BLaER1 (cell line): ENCODE measurements around the gene BLVRB.
A peak's percentile ranks its signal among the peaks of the same experiment; 100 is the strongest.

Experiments
- H3K27ac ChIP-seq: shearing (Covaris generic); formaldehyde crosslinking; 2 replicates; pipeline ENCODE4 v1.8.1; 2022
- H3K27me3 ChIP-seq: shearing (Covaris generic); formaldehyde crosslinking; 2 replicates; pipeline ENCODE4 v1.8.1; 2022
- H3K36me3 ChIP-seq: shearing (Covaris generic); formaldehyde crosslinking; 2 replicates; pipeline ENCODE4 v1.8.1; 2022
- H3K4me1 ChIP-seq: shearing (Covaris generic); formaldehyde crosslinking; 2 replicates; pipeline ENCODE4 v1.8.1; 2022
- H3K4me2 ChIP-seq: shearing (Covaris generic); formaldehyde crosslinking; 2 replicates; pipeline ENCODE4 v1.8.1; 2022
- H3K4me3 ChIP-seq: shearing (Covaris generic); formaldehyde crosslinking; 2 replicates; pipeline ENCODE4 v1.8.1; 2022
- H3K9ac ChIP-seq: shearing (Covaris generic); formaldehyde crosslinking; 2 replicates; pipeline ENCODE4 v1.8.1; 2022
- H3K9me3 ChIP-seq: shearing (Covaris generic); formaldehyde crosslinking; 2 replicates; pipeline ENCODE4 v1.8.1; 2022
- H4K20me1 ChIP-seq: shearing (Covaris generic); formaldehyde crosslinking; 2 replicates; pipeline ENCODE4 v1.8.1; 2022
- Cebpa-rat ChIP-seq: shearing (Covaris generic); IDR thresholded peaks from 2 replicates; pipeline ENCODE4 v1.8.1; 2022

The BLVRB gene

DNA sequence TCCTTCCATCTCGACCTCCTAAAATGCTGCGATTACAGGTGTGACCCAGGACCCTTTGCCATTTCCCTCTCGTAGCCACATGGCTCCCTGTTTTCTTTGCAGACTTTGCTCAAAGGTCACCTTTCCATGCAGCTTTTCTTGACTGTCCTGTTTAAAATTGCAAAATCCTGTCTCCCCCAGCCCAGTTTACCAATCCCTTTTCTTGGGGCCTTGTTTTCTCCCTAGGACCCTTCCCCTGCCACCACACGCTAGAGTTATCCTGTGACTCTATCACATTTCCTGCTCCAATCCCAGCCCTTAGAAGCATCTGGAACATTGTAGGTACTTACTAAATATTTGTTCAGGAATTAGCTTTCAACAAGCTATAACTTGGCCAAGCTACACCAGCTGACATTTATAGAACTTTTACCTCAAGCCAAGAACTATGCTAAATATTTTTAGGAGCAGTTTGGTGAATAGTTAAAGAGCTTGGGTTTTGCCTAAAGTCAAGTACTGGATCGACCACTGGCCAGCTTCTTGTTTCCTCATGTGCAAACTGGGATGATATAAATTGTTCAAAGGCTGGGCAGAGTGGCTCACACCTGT lies 12.3 kb downstream of the BLVRB start:
- Histone ChIP-seq H3K27ac (no peak overlapping the region), H3K4me3 (no peak overlapping the region), H3K36me3 (0 out of 2 replicates have a peak, but pooled peaks cover under 1% of the 10 kb centered on the region), H4K20me1 (no peaks in the 10 kb centered on the region), H3K9me3 (no peaks in the 10 kb centered on the region), H3K4me1 (peaks cover 9% of the 10 kb centered on the region), H3K4me2 (no peak overlapping the region), H3K9ac (no peak overlapping the region), H3K27me3 (no peaks in the 10 kb centered on the region)
- TF ChIP-seq Cebpa-rat, result no peak

DNA sequence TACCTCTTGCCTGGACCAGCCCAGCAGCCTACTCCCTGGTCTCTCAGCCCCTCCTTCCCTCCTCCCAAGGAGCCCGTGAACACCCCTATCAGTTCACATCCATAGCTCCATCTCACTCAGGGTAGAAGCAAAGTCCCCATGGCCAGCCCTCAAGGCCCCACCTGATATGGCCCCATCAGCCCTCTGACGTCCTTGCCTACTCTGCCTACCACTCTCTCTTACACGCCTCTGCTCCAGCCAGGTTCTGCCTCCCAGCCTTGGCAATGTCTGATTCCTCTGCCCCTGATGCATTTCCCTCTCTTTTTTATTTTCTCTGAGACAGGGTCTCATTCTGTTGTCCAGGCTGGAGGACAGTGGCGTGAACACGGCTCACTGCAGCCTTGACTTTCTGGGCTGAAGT lies 13.5 kb downstream of the BLVRB start:
- TF ChIP-seq Cebpa-rat, result no peak
- no peak overlapping the region for H3K27ac ChIP-seq
- H3K27me3 ChIP-seq, result no peaks in the 10 kb centered on the region
- H3K4me2 ChIP-seq, result no peak overlapping the region
- no peaks in the 10 kb centered on the region for H3K9me3 ChIP-seq
- H3K36me3 ChIP-seq, result peaks cover 9% of the 10 kb centered on the region; the same call in 1 of the 2 replicates
- H3K4me1 ChIP-seq, result peaks cover 9% of the 10 kb centered on the region
- no peak overlapping the region for H3K4me3 ChIP-seq
- H3K9ac ChIP-seq, result no peak overlapping the region
- H4K20me1 ChIP-seq, result no peaks in the 10 kb centered on the region

DNA sequence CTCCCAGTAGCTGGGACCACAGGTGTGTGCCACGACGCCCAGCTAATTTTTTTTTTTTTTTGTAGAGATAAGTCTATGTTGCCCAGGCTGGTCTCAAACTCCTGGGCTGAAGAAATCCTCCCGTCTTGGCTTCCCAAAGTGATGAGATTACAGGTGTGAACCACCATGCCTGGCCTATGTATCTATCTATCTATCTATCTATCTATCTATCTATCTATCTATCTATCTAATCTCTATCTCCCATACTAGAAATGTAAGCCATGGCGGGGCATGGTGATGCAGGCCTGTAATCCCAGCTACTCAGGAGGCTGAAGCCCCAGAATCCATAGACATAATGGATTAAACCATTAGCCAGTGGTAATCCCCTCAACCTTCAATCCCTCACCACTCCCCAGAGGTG lies 14.9 kb downstream of the BLVRB start:
- H3K9ac ChIP-seq, result no peak overlapping the region
- TF ChIP-seq Cebpa-rat, result no peak
- no peak overlapping the region for H3K4me3 ChIP-seq
- H3K4me1 ChIP-seq, result peaks cover 9% of the 10 kb centered on the region
- H4K20me1 ChIP-seq, result no peaks in the 10 kb centered on the region
- no peak overlapping the region for H3K4me2 ChIP-seq
- H3K27ac ChIP-seq, result no peak overlapping the region
- no peaks in the 10 kb centered on the region for H3K9me3 ChIP-seq
- peaks cover 9% of the 10 kb centered on the region; the same call in 1 of the 2 replicates for H3K36me3 ChIP-seq
- no peaks in the 10 kb centered on the region for H3K27me3 ChIP-seq

DNA sequence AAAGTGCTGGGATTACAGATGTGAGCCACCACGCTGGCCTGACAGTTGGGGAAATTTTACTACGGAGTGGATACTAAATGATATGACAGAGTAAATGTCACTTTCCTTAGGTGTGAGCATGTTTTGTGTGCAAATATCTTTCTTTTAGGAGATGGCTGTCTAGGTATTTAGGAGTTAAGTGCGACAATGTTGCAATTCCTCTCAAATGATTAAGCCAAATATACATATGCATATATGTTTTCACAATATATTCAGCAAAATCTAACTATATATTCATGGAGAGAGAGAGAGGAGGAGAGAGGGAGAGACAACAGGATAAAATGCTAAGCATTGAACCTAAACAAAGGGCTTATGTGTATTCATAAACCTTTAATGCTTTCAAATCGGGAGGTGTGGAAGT lies 16.0 kb downstream of the BLVRB start:
- TF ChIP-seq Cebpa-rat, result no peak
- Histone ChIP-seq H3K4me3 (no peak overlapping the region), H3K9me3 (no peaks in the 10 kb centered on the region), H3K4me1 (peaks cover 13% of the 10 kb centered on the region), H4K20me1 (no peaks in the 10 kb centered on the region), H3K9ac (no peak overlapping the region), H3K27ac (no peak overlapping the region), H3K27me3 (no peaks in the 10 kb centered on the region), H3K36me3 (peaks cover 9% of the 10 kb centered on the region; the same call in 1 of the 2 replicates), H3K4me2 (no peak overlapping the region)

DNA sequence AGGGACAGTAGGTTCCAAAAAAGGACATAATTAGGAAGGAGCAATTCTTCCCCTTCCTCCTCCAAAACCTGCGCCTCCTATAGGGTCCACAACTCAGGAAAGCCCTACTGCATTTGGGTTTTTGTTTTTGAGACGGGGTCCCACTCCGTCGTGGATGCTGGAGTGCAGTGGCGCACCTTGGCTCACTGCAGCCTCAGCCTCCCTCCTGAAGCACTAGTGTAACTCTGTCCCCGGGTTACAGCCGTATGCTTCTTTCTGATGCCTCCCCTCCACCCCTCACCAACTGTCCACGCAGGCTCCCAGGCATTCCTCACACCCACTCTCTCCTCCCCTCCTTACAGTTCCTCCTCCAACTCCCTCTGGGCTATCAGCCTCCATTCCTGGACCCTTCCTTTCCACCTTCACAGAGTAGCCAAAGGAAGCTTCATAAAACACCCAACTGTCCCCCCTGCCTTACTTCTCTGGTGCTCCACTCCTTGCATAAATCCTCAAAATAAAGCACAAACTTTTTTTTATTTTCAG lies 19.2 kb downstream of the BLVRB start:
- H4K20me1 ChIP-seq, result peaks cover 15% of the 10 kb centered on the region
- peaks cover 19% of the 10 kb centered on the region for H3K4me1 ChIP-seq
- H3K36me3 ChIP-seq, result peaks cover 16% of the 10 kb centered on the region
- H3K27me3 ChIP-seq, result no peaks in the 10 kb centered on the region
- no peak for TF ChIP-seq Cebpa-rat
- H3K27ac ChIP-seq, result no peak overlapping the region
- no peak overlapping the region for H3K4me2 ChIP-seq
- no peak overlapping the region for H3K9ac ChIP-seq
- no peaks in the 10 kb centered on the region for H3K9me3 ChIP-seq
- H3K4me3 ChIP-seq, result no peak overlapping the region

DNA sequence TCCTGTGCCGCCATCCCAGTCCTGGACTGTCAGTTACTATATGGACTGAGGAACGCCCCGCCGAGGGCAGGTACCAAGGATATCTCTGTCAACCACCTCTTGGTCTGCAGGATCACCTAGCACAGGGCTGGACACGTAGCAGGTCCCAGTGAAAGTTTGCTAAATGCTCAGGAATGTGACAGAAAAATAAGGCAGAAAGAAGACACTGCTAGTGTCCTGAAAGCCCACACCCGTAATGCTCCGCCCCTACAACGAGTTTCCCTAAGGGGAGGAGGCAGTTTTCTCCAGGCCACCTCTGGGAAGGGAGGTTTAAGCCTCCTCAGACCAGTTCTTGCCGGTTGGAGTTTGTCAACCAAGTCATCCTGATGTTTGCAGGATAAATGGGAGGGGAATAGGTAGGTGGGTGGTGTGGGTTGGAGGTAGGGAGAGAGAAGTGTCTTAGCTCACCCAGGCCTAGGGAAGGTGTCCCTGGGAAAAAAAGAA lies 19.7 kb downstream of the BLVRB start:
- H3K27ac ChIP-seq, result no peak overlapping the region
- no peaks in the 10 kb centered on the region for H3K27me3 ChIP-seq
- H3K9ac ChIP-seq, result no peak overlapping the region
- peaks cover 21% of the 10 kb centered on the region for H3K36me3 ChIP-seq
- no peaks in the 10 kb centered on the region for H3K9me3 ChIP-seq
- H3K4me1 ChIP-seq, result peaks cover 19% of the 10 kb centered on the region
- no peak overlapping the region for H3K4me3 ChIP-seq
- peaks cover 20% of the 10 kb centered on the region for H4K20me1 ChIP-seq
- H3K4me2 ChIP-seq, result no peak overlapping the region
- TF ChIP-seq Cebpa-rat, result no peak

DNA sequence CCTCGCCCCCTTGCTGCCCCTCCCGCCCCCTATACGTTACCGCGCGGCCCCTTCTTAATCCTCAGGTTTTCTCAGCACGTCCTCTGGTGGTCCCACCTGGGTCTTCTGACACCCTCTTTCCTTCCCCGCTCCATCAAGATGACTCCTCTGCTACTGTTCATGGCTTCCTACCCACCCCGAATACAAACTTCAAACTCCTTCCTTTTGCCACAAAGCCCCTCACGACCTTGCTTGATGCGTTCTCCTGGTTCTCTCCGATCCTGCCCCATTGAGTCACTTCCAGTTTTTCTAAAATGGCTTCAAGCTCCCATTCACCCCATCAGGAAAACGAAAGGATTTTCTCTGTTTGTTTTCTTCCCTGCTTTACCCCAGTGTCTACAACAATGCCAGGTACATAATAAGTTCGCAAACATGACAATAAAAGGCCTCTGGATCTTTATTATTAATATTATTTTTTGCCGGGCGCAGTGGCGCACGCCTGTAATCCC lies 20.7 kb downstream of the BLVRB start:
- peaks cover 31% of the 10 kb centered on the region for H3K36me3 ChIP-seq
- H3K4me2 ChIP-seq, result peak overlapping the region; percentile 96
- peak overlapping the region; percentile 14; the same call in 1 of the 2 replicates for H3K27ac ChIP-seq
- peak overlapping the region; percentile 73 for H3K9ac ChIP-seq
- H3K4me3 ChIP-seq, result peak overlapping the region; percentile 84
- H4K20me1 ChIP-seq, result peaks cover 24% of the 10 kb centered on the region
- no peak for TF ChIP-seq Cebpa-rat
- peaks cover 19% of the 10 kb centered on the region for H3K4me1 ChIP-seq
- H3K9me3 ChIP-seq, result no peaks in the 10 kb centered on the region
- H3K27me3 ChIP-seq, result no peaks in the 10 kb centered on the region

DNA sequence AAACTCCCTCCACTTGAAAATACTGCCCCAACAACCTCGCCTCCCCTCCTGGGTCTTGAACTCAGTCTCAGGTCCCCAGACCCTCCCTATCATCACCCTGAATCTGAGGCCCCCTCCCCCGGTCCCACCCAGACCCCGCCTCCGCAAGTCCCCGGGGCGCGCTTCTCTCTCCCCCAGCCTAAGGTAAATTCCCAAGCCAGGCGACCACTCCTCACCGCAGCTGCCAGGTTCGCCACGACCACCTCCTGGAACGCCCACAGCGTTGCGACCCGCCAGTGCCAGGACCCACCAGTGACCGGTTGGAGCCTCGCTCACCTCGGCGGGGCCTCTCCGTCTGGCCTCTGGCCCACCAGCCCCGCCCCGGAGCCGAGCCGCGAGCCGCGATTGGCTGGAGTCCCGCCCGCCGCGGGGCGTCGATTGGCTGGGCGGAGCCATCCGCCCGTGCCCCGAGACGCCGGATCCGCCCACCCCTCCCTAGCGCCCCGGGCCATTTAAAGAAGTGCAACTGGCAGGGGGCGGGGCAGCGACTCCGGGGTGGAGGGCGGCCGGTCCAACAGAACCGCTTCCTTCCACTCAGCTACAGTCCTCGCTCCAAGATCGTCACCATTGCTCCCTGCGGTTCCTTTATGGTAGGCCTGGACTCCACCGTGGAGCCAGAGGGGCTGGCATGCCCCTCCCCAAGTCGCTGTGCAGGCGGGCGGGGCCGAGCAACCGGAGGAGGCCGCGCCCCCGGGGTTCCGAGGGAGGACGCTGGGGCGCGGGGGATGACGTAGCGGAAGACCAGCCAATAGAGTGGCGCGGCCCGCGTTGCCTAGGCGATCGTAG lies 21.3 kb downstream of the BLVRB start, which contains the start of gene SERTAD3:
TSS of gene SERTAD3 (minus strand) at position 336 of the 825 bp plus-strand sequence. CDS start 2,255 bp downstream, outside the sequence.
- H3K4me3 ChIP-seq, result peak within 1 kb of the TSS; percentile 84
- peak within 1 kb of the TSS; percentile 89 for H3K27ac ChIP-seq
- H3K9ac ChIP-seq, result peak within 1 kb of the TSS; percentile 90
- H4K20me1 ChIP-seq, result peaks cover 24% of the 10 kb centered on the region
- no peak for TF ChIP-seq Cebpa-rat
- H3K4me1 ChIP-seq, result peaks cover 19% of the 10 kb centered on the region
- no peaks in the 10 kb centered on the region for H3K9me3 ChIP-seq
- H3K4me2 ChIP-seq, result peak within 1 kb of the TSS; percentile 96
- H3K27me3 ChIP-seq, result no peaks in the 10 kb centered on the region
- H3K36me3 ChIP-seq, result peaks cover 32% of the 10 kb centered on the region

DNA sequence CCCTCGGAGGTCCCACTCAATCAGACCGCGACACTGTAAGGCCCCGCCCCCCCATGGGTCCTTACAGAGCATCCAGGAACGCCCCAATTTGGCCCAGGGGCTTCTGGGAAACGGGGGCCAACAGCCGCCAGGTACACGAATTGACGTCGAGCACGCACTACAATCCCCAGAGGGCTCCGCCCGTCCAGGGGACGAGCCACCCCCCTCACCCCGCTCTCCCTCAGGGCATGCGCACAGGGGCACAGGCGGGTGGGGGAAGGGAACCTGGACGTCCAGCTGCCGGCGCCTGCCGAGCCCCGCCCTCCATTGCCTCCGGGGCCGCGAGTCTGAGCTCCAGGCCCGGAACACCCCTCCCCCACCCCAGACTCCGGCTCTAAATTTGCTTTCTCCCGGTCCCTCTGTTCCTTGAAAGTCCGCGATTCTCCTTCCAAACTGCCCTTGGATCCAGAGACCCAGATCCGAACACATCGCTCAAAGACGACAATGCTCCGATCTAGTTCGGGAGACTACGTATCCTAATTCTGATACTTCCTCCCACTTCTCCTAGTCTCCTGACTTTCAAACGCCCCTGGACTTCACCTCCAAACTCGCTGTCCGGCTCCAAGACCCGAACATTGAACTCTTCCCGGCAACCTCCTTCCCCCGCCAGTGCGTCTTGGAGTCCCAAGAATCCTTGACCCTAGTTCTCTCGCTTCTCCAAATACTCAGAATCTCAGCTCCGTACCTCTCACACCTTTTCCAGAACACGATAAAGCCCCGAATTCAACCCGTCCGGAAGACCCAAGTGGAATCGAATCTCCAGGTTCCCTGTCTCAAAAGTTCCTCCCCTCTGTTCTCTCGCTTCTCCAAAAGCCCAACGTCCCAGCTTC lies 22.2 kb downstream of the BLVRB start:
- peak overlapping the region; percentile 89 for H3K27ac ChIP-seq
- peaks cover 19% of the 10 kb centered on the region for H3K4me1 ChIP-seq
- no peaks in the 10 kb centered on the region for H3K9me3 ChIP-seq
- H4K20me1 ChIP-seq, result peaks cover 24% of the 10 kb centered on the region
- H3K4me3 ChIP-seq, result peak overlapping the region; percentile 84
- no peaks in the 10 kb centered on the region for H3K27me3 ChIP-seq
- H3K9ac ChIP-seq, result peak overlapping the region; percentile 90
- TF ChIP-seq Cebpa-rat, result no peak
- peak overlapping the region; percentile 96 for H3K4me2 ChIP-seq
- peaks cover 32% of the 10 kb centered on the region for H3K36me3 ChIP-seq
